Fibroblast of lung (primary cell): ENCODE results near the gene NPM1. TPM values are rescaled to one million over a fixed set of nuclear protein-coding genes. Genes with fewer than 3 reads are reported as not detected.
"Not testable (repeated sequence)": the region's sequence is repeated elsewhere in the genome, so short reads cannot be mapped to it uniquely, and the experiment has no call there.

Experiments
- DNase-seq, 2 donors: peaks; one replicate each; pipeline versions ENCODE4 v3.0.0 to v3.0.0-alpha.2; 2010; ENCODE audit warnings: low read depth in 2 of 2
- H2AFZ ChIP-seq: 2 replicates; pipeline ENCODE4 v1.5.1; 2012; ENCODE audit warnings: low read length, control low read depth, inconsistent platforms
- H3K27ac ChIP-seq: 2 replicates; pipeline ENCODE4 v1.5.1; 2011; ENCODE audit warnings: low read length, control low read depth; ENCODE audit not compliant: insufficient read depth
- H3K27me3 ChIP-seq: 2 replicates; pipeline ENCODE4 v1.5.1; 2011; ENCODE audit warnings: mild to moderate bottlenecking, low read length; ENCODE audit not compliant: control insufficient read depth, insufficient read depth
- H3K36me3 ChIP-seq: 2 replicates; pipeline ENCODE4 v1.5.1; 2011; ENCODE audit warnings: low read length; ENCODE audit not compliant: control insufficient read depth, insufficient read depth
- H3K4me1 ChIP-seq: 2 replicates; pipeline ENCODE4 v1.5.1; 2011; ENCODE audit warnings: low read length; ENCODE audit not compliant: control insufficient read depth, insufficient read depth; ENCODE audit errors: extremely low read depth
- H3K4me2 ChIP-seq: 2 replicates; pipeline ENCODE4 v1.5.1; 2011; ENCODE audit warnings: low read length, control low read depth; ENCODE audit not compliant: insufficient read depth; ENCODE audit errors: extremely low read depth
- H3K4me3 ChIP-seq, 4 experiments: fragments of 200-600 bp in 1 of 4; sonication (generic) in 1 of 4; replicated peaks in 1 of 4; 2 replicates each; pipeline ENCODE4 v1.5.1; 2011 to 2016; ENCODE audit warnings: low read length in 4 of 4, low read depth in 3 of 4, mild to moderate bottlenecking in 3 of 4, control low read depth in 2 of 4, inconsistent platforms in 1 of 4, mixed read lengths in 1 of 4; ENCODE audit not compliant: insufficient read depth in 1 of 4; ENCODE audit errors: control extremely low read depth in 1 of 4
- H3K79me2 ChIP-seq: 2 replicates; pipeline ENCODE4 v1.5.1; 2012; ENCODE audit warnings: mild to moderate bottlenecking, low read length, inconsistent platforms; ENCODE audit not compliant: control insufficient read depth, insufficient read depth
- H3K9ac ChIP-seq: 2 replicates; pipeline ENCODE4 v1.5.1; 2011; ENCODE audit warnings: mild to moderate bottlenecking, low read length, control low read depth; ENCODE audit not compliant: insufficient read depth
- H3K9me3 ChIP-seq: 2 replicates; pipeline ENCODE4 v1.5.1; 2012; ENCODE audit warnings: low read depth, low read length; ENCODE audit not compliant: control insufficient read depth, insufficient read depth
- H4K20me1 ChIP-seq: 2 replicates; pipeline ENCODE4 v1.5.1; 2011; ENCODE audit warnings: low read length; ENCODE audit not compliant: control insufficient read depth, insufficient read depth; ENCODE audit errors: extremely low read depth
- CTCF ChIP-seq, 2 donors: IDR thresholded peaks in 1 of 2; conservative IDR thresholded peaks in 1 of 2; 1 replicate in 1 of 2; 2 replicates in 1 of 2; pipeline ENCODE4 v1.5.1; 2011 to 2012; ENCODE audit warnings: low read length in 2 of 2, control low read depth in 1 of 2, inconsistent platforms in 1 of 2, low read depth in 1 of 2, mild to moderate bottlenecking in 1 of 2
- EZH2 ChIP-seq: IDR thresholded peaks from 2 replicates; pipeline ENCODE4 v1.5.1; 2012; ENCODE audit warnings: low read length, control low read depth, mild to moderate bottlenecking; ENCODE audit errors: missing control alignments
- polyA plus RNA-seq, 2 donors: library from polyadenylated mRNA; depleted of rRNA in 1 of 2; stranded (reverse) in 1 of 2; unstranded in 1 of 2; fragments of >200 nt; gene quantifications; 2 replicates each; pipeline ENCODE4 v1.2.1, GENCODE V29; 2011 to 2012; ENCODE audit warnings: missing spikeins in 1 of 2
- total RNA-seq: library from RNA; depleted of rRNA; stranded (reverse); fragments of >200 nt; gene quantifications from 2 replicates; pipeline ENCODE4 v1.2.1, GENCODE V29; 2014

The NPM1 gene
- total and polyA plus RNA-seq, 2 donors (not counting 1 experiment from before 2014, with no cell fraction given) = 1,067 to 4,158 TPM

- Histone ChIP-seq H2AFZ (no peak overlapping the region), H3K4me2 (no peak overlapping the region), H3K27ac (no peak overlapping the region), H3K36me3 (no peaks in the 10 kb centered on the region), H3K27me3 (no peaks in the 10 kb centered on the region), H4K20me1 (no peaks in the 10 kb centered on the region), H3K79me2 (no peaks in the 10 kb centered on the region), H3K4me1 (no peaks in the 10 kb centered on the region), H3K9ac (no peak overlapping the region), H3K9me3 (no peaks in the 10 kb centered on the region), H3K4me3 (no peak overlapping the region)
- TF ChIP-seq EZH2 (no peak), CTCF (conservative IDR thresholded peaks at IDR 0.05 in 1 of 2, IDR thresholded peaks at IDR 0.05 in 1 of 2; ENCODE audit: low read depth in 1 of 2, low read length in 2 of 2) (no peak)
- DNase-seq = no peak
Measured at GRCh38 chr5:171355302-171355724, 32.3 kb upstream of the NPM1 start.

GRCh38 chr5:171357843-171358242 is 29.8 kb upstream of the NPM1 start:
- Histone ChIP-seq H2AFZ (no peak overlapping the region), H3K27me3 (no peaks in the 10 kb centered on the region), H3K9me3 (no peaks in the 10 kb centered on the region), H3K4me3 (no peak overlapping the region), H3K79me2 (no peaks in the 10 kb centered on the region), H3K4me1 (no peaks in the 10 kb centered on the region), H3K27ac (no peak overlapping the region), H3K9ac (no peak overlapping the region), H3K36me3 (no peaks in the 10 kb centered on the region), H4K20me1 (no peaks in the 10 kb centered on the region), H3K4me2 (no peak overlapping the region)
- no peak for TF ChIP-seq EZH2
- no peak for TF ChIP-seq CTCF (conservative IDR thresholded peaks at IDR 0.05 in 1 of 2, IDR thresholded peaks at IDR 0.05 in 1 of 2; ENCODE audit: low read depth in 1 of 2, low read length in 2 of 2)
- no peak for DNase-seq

GRCh38 chr5:171361151-171361550 is 26.5 kb upstream of the NPM1 start:
- not testable (repeated sequence) for H3K4me3 ChIP-seq, H3K9ac ChIP-seq, DNase-seq, H3K27ac ChIP-seq, H3K27me3 ChIP-seq, H3K79me2 ChIP-seq, H4K20me1 ChIP-seq, H3K4me2 ChIP-seq, H2AFZ ChIP-seq, H3K9me3 ChIP-seq, H3K36me3 ChIP-seq, H3K4me1 ChIP-seq

GRCh38 chr5:171363249-171363648 is 24.4 kb upstream of the NPM1 start:
- not testable (repeated sequence) for H3K27ac ChIP-seq, H3K4me2 ChIP-seq, DNase-seq, H3K4me3 ChIP-seq, H3K9ac ChIP-seq, H3K9me3 ChIP-seq, H3K4me1 ChIP-seq, H3K27me3 ChIP-seq, H3K79me2 ChIP-seq, H4K20me1 ChIP-seq, H2AFZ ChIP-seq, H3K36me3 ChIP-seq
